GM19372 (cell line): ENCODE measurements around the gene HERC3.

Source experiments
- ATAC-seq: cut with Tn5 transposase; IDR thresholded peaks from one replicate; pipeline ENCODE4 v1.9.1; 2021; ENCODE audit warnings: mild to moderate bottlenecking, low read depth, moderate library complexity; ENCODE audit not compliant: unreplicated experiment

The HERC3 gene

DNA sequence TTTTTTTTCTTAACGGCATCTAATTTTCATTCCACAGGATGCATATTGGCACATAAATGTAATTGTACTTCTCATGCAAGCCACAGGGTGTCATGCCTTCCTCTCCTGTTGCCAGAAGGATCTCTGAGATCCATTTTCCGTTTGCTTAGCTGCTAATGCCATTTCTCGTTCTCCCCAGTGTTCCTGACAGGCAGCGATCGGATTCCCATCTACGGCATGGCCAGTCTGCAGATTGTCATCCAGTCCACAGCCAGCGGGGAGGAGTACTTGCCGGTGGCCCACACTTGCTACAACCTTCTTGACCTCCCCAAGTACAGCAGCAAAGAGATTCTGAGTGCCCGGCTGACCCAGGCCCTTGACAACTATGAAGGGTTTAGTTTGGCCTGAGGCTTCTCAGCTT lies 114.3 kb downstream of the HERC3 start:
- ATAC-seq: no peak

DNA sequence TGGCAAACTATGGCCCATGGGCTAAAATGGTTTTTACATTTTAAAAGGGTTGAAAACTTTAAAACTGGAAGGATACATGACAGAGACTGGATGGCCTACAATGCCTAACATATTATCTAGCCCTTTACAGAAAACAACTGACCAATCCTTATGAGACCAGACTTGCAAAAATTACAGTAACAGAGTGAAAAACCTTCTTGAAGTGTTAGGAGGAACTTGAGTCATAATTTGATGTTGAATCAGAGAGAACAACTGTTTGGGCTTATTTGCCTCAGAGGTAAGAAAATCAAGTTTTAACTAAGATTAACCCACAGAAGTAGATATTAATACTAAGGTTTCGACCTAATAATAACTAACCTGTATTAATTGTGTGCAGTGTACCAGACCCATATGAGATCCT lies 117.7 kb downstream of the HERC3 start:
- no peak for ATAC-seq

DNA sequence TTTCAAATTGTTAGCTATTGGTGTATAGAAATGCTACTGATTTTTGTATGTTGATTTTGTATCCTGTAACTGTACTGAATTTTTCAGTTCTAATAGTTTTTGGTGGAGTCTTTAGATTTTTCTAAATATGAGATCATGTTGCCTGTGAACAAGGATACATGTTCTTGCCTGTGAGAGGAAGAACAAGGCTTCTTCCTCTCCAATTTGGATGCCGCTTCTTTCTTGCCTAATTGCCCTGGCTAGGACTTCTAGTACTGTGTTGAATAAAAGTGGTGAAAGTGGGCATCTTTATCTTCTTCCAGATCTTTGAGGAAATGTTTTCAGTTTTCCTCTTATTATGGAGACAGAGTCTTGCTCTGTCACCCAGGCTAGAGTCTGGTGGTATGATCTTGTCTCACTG lies 121.5 kb downstream of the HERC3 start:
- no peak for ATAC-seq

- no peak for ATAC-seq
These were observed 125.8 kb downstream of the HERC3 start for GRCh38 chr4:88718098-88718497.

DNA sequence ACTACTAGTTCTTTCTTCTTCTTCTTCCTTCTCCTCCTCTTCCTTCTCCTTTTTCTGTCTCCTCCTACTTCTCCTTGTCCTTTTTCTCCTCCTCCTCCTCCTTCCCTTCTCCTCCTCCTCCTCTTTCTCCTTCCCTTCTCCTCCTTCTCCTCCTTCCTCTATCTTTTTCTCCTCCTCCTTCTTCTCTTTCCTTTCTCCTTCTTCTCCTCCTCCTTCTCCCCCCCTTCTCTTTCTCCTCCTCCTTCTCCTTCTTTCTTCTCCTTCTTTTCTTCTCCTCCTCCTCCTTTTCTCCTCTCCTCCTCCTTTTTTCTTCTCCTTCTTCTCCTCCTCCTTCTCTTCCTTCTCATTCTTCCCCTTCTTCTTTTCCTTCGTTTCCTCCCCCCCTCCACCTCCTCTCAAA lies 127.1 kb downstream of the HERC3 start:
- no peak for ATAC-seq

DNA sequence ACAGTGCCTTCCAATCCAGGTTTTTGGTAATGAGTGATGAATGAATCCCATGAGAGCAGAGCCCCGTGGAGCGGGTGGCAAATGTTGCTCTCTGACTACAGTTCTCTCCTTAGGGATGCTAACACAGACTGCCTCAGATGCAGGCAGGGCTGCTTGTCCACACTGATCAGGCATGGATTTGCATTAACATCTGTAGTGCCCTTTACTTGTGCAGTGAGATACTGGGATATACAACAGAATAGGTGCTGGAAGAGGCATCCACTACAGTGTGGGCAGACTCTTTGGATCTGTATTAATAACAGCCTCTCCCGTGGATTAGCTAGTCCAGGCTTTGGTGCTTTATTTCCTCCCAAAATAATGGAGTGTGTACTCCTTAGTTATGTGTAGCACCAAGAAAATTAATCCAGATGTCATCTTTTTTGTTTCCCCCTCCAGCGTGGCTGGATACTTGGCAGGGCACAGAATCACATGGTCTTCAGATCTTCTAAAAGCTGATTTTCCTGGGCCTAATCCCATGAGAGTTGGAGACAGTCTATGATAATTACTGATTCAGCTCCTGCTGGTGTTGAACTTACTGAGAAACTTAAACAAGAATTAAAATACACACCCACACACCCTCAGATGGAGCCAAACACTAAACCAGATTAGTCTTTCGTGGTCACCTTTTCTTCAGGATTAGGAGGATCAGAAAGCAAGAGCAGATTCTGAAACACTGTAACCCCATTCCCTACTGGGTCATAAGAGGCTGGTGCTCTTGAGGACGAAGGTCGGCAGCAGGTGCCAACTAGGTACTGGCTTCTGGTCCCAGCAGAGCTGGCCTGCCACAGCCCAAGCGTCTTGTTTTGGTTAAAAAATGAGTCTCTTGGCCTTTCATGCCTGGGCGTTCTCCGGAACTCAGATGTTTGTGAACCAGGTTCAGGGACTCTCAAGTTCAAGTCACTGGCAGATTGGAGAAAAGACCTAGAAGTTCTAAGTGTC lies 128.5 kb downstream of the HERC3 start:
- ATAC-seq: no peak

GRCh38 chr4:88722276-88722780 lies 130.0 kb downstream of the HERC3 start:
- ATAC-seq: no peak

DNA sequence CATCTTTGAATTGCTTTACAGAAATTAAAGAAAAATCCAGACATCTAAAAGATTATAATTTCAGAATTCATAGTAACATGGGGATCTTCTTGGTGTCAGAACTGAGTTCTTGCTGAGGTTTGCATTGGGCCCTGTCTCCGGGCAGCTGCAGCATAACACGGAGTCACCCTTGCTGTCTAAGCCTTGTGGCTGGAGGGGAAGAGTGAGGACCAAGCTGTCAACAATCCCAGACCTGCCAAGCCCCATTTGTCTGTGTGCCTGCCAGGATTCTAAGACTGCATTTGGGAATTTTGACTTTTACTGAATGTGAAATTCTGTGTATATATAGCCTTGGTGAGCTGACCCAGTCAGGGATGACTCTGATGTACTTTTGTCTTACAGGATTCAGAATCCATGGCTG lies 130.5 kb downstream of the HERC3 start:
- ATAC-seq: no peak

GRCh38 chr4:88724406-88724805 lies 132.1 kb downstream of the HERC3 start:
- ATAC-seq: no peak

DNA sequence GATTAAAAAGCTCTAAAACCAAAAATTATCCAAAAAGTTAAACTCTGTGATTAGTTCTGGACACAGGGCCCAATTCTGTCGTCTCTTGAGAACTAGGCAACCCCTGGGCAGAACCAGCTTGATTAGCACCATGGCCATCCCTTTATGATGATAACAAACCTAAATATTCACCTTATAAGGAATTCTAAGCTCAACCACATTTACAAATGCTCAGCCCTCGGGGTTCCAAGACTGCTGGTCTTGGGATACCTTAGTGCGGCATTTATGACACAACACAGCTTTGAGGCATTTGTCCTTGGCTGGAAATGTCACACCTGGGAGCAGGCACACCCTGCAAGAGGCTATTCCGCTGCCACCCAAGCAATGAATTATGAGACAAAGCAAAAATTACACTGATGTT lies 132.9 kb downstream of the HERC3 start:
- ATAC-seq: no peak

DNA sequence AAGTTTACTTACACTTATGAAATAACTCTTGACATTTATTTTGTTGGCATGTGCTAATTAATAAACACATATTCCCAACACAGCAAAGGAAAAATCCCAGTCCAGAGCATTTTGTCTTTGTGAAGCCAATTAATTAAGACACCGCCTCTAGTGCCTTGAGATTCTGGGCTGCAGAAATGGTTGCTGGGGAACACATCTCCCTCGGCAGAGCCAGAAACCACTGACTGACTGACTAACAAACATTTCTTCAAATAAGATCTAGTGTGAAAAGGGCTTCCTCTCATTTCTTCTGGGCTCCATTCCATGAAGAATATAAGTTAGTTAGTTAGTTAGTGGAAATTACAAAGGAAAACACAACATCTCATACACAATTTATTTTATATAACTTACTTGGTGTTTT lies 133.7 kb downstream of the HERC3 start:
- ATAC-seq: no peak

- ATAC-seq: no peak
These were observed 135.9 kb downstream of the HERC3 start for GRCh38 chr4:88728146-88728545.

DNA sequence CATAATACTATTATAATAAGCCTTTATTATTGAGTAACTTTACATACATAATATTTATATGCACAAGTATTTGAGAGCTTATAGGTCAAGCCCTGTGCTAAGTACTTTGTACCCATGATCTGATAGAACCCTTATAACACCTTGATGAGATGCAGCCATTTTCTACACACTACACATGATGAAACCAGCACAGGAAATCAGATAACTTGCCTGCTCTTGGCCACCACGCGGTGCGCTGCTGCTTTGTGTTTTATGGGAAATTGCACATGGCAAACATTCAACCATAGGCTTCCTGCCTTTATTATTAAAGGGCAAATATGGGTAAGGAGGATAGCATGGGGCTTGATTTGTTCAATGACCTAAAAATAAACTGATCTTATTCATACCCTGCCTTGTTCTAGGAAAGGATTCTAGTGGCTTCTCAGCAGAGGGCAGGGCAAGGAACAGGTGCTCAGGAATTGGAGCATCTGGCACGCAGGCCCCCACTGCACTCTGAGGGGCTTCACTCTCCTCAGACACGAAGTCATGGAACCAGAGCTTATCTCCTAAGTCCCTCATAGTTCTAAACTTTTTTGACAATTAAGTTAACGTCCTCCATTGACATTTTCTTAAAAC lies 137.0 kb downstream of the HERC3 start:
- ATAC-seq: no peak

- no peak for ATAC-seq
These were observed 138.5 kb downstream of the HERC3 start for GRCh38 chr4:88730811-88731210.

DNA sequence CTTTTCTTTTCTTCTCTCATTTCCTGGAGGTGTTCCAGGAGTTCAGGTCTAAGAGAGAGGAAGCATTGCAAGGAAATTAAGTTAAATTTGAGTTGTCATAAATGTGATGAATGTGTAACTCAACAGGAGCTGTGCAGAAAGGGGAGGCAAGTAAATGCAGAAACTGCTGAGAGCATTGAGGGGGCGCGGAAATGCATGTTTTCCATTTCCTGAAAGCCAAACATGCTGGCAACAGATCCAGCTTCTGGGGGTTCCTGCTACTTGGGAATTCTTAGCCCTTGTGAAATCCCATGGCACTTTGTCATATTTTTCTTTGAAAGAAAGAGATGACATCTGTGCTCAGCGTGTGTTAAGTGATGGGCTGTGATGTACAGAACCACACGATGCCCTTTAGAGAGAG lies 139.1 kb downstream of the HERC3 start:
- ATAC-seq: no peak

GRCh38 chr4:88732714-88733368 lies 140.6 kb downstream of the HERC3 start:
- no peak for ATAC-seq

GRCh38 chr4:88734403-88734949 lies 142.2 kb downstream of the HERC3 start:
- ATAC-seq: no peak

- no peak for ATAC-seq
These were observed 143.3 kb downstream of the HERC3 start for GRCh38 chr4:88735564-88735963.

- no peak for ATAC-seq
These were observed 144.0 kb downstream of the HERC3 start for GRCh38 chr4:88736264-88736663.

- peak; percentile 67 for ATAC-seq
These were observed 145.1 kb downstream of the HERC3 start for GRCh38 chr4:88737307-88737941.
